Activated CD4-positive, alpha-beta memory T cell treated with anti-CD3 and anti-CD28 coated beads for 36 hours (primary cell): ENCODE results near the gene ZDHHC14. TPM values are rescaled to one million over a fixed set of nuclear protein-coding genes. Genes with fewer than 3 reads are reported as not detected.

ENCODE experiments used
- CTCF ChIA-PET: fragments of 350-600 bp; sonication (Branson Sonifier 250); formaldehyde crosslinking; loops from one replicate; lab custom pipeline; 2021; ENCODE audit warnings: antibody characterized with exemption, inconsistent platforms; lab: Charles Lee
- POLR2A ChIA-PET: fragments of 350-600 bp; sonication (Branson Sonifier 250); formaldehyde crosslinking; loops from one replicate; lab custom pipeline; 2021; ENCODE audit warnings: antibody characterized with exemption; lab: Charles Lee
- DNase-seq: peaks from one replicate; pipeline ENCODE4 v3.0.0-alpha.2; 2020
- H3K27ac Mint-ChIP-seq: one replicate; pipeline ENCODE4 v1.8.0; 2021; ENCODE audit warnings: mixed read lengths
- H3K27me3 Mint-ChIP-seq: one replicate; pipeline ENCODE4 v1.8.0; 2021; ENCODE audit warnings: mixed read lengths
- H3K36me3 Mint-ChIP-seq: one replicate; pipeline ENCODE4 v1.8.0; 2021; ENCODE audit warnings: mixed read lengths
- H3K4me1 Mint-ChIP-seq: one replicate; pipeline ENCODE4 v1.8.0; 2021; ENCODE audit warnings: low read depth, mixed read lengths
- H3K4me3 Mint-ChIP-seq: one replicate; pipeline ENCODE4 v1.8.0; 2021; ENCODE audit warnings: mild to moderate bottlenecking, mixed read lengths
- H3K9me3 Mint-ChIP-seq: one replicate; pipeline ENCODE4 v1.8.0; 2021; ENCODE audit warnings: mixed read lengths
- intact Hi-C: fragments of 100-400 bp; cut with micrococcal nuclease; formaldehyde crosslinking; loops from one replicate; pipeline ENCODE4 v1.15.1; 2023
- total RNA-seq, 2 experiments: library from RNA; stranded (reverse); gene quantifications; one replicate each; pipeline ENCODE4 v1.2.3, GENCODE V29; 2021

The ZDHHC14 gene
- total RNA-seq, 2 experiments from 2014 or later: 1.4 to 2.0 TPM

GRCh38 chr6:157551041-157551832 is 170.2 kb downstream of the ZDHHC14 start:
- intact Hi-C loops: no loop called here
- H3K27ac Mint-ChIP-seq: no peak overlapping the region
- peaks cover 7% of the 10 kb centered on the region for H3K27me3 Mint-ChIP-seq
- H3K4me3 Mint-ChIP-seq: no peak overlapping the region
- CTCF ChIA-PET: no interaction called here
- POLR2A ChIA-PET: no interaction called here
- DNase-seq: no peak
- peaks cover 16% of the 10 kb centered on the region for H3K4me1 Mint-ChIP-seq
- H3K9me3 Mint-ChIP-seq: no peaks in the 10 kb centered on the region
- H3K36me3 Mint-ChIP-seq: peaks cover 4% of the 10 kb centered on the region

GRCh38 chr6:157552081-157552747 is 171.2 kb downstream of the ZDHHC14 start:
- peaks cover 7% of the 10 kb centered on the region for H3K27me3 Mint-ChIP-seq
- POLR2A ChIA-PET: no interaction called here
- H3K4me3 Mint-ChIP-seq: no peak overlapping the region
- peaks cover 16% of the 10 kb centered on the region for H3K4me1 Mint-ChIP-seq
- H3K36me3 Mint-ChIP-seq: peaks cover 2% of the 10 kb centered on the region
- CTCF ChIA-PET: no interaction called here
- intact Hi-C loops: no loop called here
- no peak overlapping the region for H3K27ac Mint-ChIP-seq
- no peaks in the 10 kb centered on the region for H3K9me3 Mint-ChIP-seq
- no peak for DNase-seq

DNA sequence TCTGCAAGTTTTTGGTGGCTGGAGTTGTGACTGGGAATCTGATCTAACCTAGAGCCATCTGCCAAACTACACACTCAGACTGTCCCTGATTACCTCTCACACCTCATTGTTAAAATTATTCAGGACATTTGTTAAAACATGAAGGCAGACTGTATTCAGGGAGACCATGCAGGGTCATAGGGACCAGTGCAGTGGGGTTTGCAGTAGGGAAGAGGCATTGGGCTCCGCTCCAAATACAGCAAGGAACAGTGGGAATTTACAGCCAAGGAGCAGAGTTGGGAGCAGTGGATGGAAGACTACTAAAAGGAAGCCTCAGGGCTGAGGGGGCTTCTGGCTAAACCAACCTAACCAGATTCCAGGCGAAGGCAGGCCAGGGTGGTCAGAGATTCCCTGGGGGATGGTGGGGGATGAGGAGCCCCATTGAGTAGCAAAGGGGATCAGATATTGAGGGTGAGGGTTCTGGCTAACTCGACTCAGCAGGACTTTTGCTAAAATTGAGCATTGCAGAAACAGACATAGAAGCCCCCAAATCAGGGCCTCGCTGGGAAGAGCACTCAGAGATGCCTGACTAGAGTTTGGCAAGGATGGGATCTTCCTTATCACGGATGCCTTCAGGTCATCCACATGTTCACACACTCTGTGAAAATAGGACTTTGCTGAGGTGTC is 172.0 kb downstream of the ZDHHC14 start:
- Mint-ChIP-seq H3K9me3 (no peaks in the 10 kb centered on the region), H3K27ac (no peak overlapping the region), H3K27me3 (peaks cover 7% of the 10 kb centered on the region), H3K36me3 (peaks cover 2% of the 10 kb centered on the region), H3K4me1 (peaks cover 16% of the 10 kb centered on the region), H3K4me3 (no peak overlapping the region)
- no peak for DNase-seq
- POLR2A ChIA-PET: no interaction called here
- CTCF ChIA-PET: no interaction called here
- intact Hi-C loops: no loop called here

DNA sequence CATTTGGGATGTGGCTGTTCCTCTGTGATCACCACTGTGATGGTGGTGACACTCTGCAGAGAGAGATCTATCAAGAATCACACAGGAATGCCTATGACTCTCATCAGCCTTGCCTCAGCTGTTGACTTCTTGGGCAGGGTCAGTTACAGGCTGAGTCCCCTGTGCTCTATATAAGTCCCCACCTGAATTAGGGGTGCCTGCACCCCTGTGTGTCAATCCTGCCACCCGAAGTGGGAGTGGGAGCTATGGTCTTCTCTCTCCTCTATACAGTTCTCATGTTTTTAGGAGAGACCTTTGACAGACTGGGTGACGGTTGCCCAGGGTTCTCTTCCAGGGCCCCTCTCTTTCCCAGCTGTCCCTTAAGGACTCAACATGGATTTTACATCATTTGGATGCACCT is 173.8 kb downstream of the ZDHHC14 start:
- ChIA-PET POLR2A (no interaction called here), CTCF (no interaction called here)
- H3K9me3 Mint-ChIP-seq: no peaks in the 10 kb centered on the region
- H3K27ac Mint-ChIP-seq: no peak overlapping the region
- intact Hi-C loops: no loop called here
- H3K36me3 Mint-ChIP-seq: peaks cover 2% of the 10 kb centered on the region
- no peak overlapping the region for H3K4me3 Mint-ChIP-seq
- no peak for DNase-seq
- H3K4me1 Mint-ChIP-seq: peaks cover 21% of the 10 kb centered on the region
- H3K27me3 Mint-ChIP-seq: peaks cover 7% of the 10 kb centered on the region

DNA sequence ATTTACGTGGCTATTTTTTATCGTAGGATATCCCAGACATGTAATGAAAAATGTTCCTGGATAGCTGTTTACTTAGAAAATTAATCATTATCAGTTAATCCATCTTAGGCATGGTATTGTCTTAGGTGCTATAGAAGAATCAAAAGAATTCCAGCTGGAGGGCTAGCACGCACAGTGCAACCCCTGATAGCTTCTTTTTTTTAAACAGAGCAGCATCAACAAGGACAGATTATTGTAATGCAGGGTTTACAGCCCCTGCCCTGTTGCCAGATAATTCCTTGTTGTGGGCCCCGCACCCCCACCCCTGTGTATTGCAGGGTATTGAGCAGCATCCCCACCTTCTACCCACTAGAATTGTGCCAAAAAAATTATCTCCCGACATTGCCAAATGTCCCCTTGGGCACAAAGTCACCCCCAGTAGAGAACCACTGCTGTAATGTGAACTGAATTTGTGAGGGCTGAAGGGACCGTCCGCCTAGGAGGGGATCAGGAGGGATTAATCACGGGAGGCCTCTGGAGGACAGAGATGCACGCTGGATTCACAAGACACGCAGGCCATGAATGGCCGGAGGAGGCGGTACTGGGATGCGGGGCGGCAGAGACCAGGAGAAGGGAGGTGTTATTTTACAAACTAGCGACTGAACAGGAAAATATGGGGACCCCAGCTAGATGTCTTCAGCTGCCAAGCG is 174.6 kb downstream of the ZDHHC14 start:
- intact Hi-C loops: no loop called here
- H3K4me1 Mint-ChIP-seq: peaks cover 12% of the 10 kb centered on the region
- no peak overlapping the region for H3K4me3 Mint-ChIP-seq
- no peak overlapping the region for H3K27ac Mint-ChIP-seq
- POLR2A ChIA-PET: no interaction called here
- DNase-seq: no peak
- H3K9me3 Mint-ChIP-seq: no peaks in the 10 kb centered on the region
- H3K27me3 Mint-ChIP-seq: peaks cover 5% of the 10 kb centered on the region
- CTCF ChIA-PET: no interaction called here
- H3K36me3 Mint-ChIP-seq: no peaks in the 10 kb centered on the region

DNA sequence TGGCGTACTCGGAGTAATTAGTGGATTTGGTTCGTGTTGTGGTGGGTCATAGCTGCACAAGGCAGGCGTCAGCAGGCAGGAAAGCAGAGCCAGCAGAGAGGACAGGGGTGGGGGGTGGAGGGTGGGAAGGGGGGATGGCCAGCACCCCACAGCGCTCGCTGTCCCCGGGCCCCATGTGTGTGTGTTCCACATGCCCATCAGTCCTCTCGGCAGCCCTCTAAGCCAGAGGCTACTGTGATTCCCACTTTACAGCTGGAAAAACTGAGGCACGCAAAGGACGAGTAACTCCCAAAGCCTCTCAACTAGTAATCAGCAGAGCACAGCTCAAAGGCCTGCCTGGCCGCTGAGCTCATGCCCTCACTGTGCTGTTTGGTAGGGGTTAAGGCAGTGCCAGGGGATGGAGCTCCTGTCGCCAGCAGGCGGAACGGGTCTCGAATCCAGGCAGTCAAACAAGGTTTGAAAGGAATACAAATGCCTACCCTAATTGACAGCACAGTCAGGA is 175.2 kb downstream of the ZDHHC14 start:
- intact Hi-C loops: no loop called here
- CTCF ChIA-PET: no interaction called here

DNA sequence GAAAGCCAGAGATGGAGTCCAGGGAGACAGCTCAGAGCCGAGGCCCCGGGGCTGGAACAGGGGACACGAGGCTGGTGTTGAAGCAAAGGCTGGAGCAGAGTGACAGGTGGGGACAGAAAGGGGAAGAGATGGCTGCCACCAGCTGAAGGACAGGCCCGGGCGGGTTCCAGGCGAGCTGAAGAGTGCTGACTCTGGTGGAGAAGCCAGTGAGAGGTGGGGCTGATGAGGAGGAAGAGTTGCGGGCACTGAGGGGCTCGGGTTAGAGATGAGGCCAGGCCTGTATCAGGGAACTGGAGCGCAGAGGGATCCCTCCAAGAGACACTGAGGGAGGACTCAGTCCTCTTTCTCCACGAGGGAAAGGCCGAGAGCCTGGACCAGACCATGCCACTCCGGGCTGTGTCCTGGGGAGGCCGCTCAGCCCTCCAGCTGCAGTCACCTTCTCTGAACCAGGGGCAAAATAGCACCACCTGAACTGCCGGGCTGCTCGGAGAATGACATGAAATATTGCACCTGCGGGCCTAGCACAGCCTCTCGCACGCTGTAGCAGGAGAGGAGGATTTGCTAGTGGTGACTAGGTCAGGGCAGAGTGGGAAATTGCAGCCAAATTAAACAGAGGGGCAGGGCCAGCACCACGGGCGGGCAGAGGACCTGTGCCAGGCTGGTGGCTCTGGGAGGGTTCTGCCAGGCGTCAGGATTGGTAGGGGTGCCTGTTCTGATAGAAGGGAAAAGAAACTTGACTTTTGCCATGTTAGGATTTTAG is 175.9 kb downstream of the ZDHHC14 start:
- H3K4me3 Mint-ChIP-seq: no peak overlapping the region
- H3K27ac Mint-ChIP-seq: no peak overlapping the region
- intact Hi-C loops: no loop called here
- H3K27me3 Mint-ChIP-seq: peaks cover 3% of the 10 kb centered on the region
- ChIA-PET POLR2A (no interaction called here), CTCF (no interaction called here)
- H3K4me1 Mint-ChIP-seq: peaks cover 8% of the 10 kb centered on the region
- no peaks in the 10 kb centered on the region for H3K36me3 Mint-ChIP-seq
- DNase-seq: no peak
- H3K9me3 Mint-ChIP-seq: no peaks in the 10 kb centered on the region

More for the DNA sequence above, 175.2 kb downstream of the ZDHHC14 start:
- H3K36me3 Mint-ChIP-seq: no peaks in the 10 kb centered on the region
- no peak overlapping the region for H3K27ac Mint-ChIP-seq
- DNase-seq: no peak
- peaks cover 9% of the 10 kb centered on the region for H3K4me1 Mint-ChIP-seq
- no peak overlapping the region for H3K4me3 Mint-ChIP-seq
- no peaks in the 10 kb centered on the region for H3K9me3 Mint-ChIP-seq
- peaks cover 3% of the 10 kb centered on the region for H3K27me3 Mint-ChIP-seq
- POLR2A ChIA-PET: no interaction called here

- no peak for DNase-seq
- ChIA-PET POLR2A (no interaction called here), CTCF (no interaction called here)
- Mint-ChIP-seq H3K4me1 (peaks cover 10% of the 10 kb centered on the region), H3K4me3 (no peak overlapping the region), H3K27ac (no peak overlapping the region), H3K9me3 (no peaks in the 10 kb centered on the region), H3K27me3 (no peaks in the 10 kb centered on the region), H3K36me3 (no peaks in the 10 kb centered on the region)
- intact Hi-C loops: no loop called here
These were observed 176.6 kb downstream of the ZDHHC14 start for GRCh38 chr6:157557559-157557958.

DNA sequence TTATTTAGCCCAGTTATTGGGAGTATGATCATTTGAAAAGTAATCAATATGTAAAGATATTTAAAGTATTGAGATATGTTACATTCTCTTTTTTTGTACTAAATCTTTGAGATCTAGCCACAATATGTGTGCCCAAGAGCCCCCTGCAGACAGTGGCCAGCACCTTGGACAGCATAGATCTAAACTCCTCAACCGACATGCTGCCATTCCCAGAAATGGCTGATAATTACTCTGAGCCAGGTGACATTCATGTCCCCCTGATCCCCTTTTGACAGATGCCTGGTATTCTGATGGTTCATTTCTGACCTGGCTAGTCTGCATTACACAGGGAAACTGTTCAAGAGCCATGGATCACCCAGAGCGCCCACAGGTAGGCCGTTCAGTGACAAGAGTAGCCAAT is 177.1 kb downstream of the ZDHHC14 start:
- H3K9me3 Mint-ChIP-seq: no peaks in the 10 kb centered on the region
- no peak for DNase-seq
- intact Hi-C loops: no loop called here
- H3K36me3 Mint-ChIP-seq: no peaks in the 10 kb centered on the region
- ChIA-PET CTCF (no interaction called here), POLR2A (no interaction called here)
- H3K4me1 Mint-ChIP-seq: peaks cover 10% of the 10 kb centered on the region
- no peak overlapping the region for H3K27ac Mint-ChIP-seq
- H3K4me3 Mint-ChIP-seq: no peak overlapping the region
- no peaks in the 10 kb centered on the region for H3K27me3 Mint-ChIP-seq

DNA sequence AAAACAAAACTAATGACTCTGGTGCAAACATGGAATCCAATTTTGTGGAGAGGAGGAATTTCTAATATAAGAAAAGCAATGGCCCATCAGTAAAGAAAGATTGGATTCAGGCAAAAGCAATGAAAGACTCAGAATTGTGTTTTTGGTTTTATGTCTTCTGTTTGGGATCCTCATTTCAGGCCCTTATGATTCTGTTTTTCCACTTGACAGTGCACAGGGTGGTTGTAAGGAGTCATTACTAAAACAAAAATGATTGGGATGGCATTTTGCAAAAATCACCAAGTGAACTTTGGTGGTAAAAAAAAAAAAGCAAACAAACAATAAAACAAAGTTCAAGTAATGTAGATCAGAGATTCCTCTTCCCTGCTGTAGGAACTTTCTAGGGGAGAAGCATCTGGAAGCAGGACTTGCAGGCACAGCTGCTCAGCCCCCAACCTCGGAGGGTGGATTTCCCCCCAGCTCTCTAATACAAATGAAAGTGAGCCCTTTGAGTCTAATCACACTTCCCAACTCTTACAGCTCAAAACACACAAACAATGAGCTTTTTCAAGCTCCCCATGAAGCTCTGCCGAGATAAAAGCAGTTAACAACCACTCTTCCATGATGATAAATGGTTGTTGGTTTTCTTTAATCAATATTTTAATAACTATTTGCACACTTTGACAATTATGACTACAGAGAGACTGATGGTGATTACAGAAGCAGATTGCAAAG is 177.7 kb downstream of the ZDHHC14 start:
- no peaks in the 10 kb centered on the region for H3K36me3 Mint-ChIP-seq
- H3K4me1 Mint-ChIP-seq: peaks cover 10% of the 10 kb centered on the region
- no peak for DNase-seq
- H3K27ac Mint-ChIP-seq: no peak overlapping the region
- ChIA-PET POLR2A (interaction anchor here (0.6 kb wide), 1 partner anchor 177 kb away, joined by 3 read pairs; no protein-coding TSS in a partner anchor), CTCF (no interaction called here)
- H3K4me3 Mint-ChIP-seq: no peak overlapping the region
- H3K9me3 Mint-ChIP-seq: no peaks in the 10 kb centered on the region
- intact Hi-C loops: no loop called here
- no peaks in the 10 kb centered on the region for H3K27me3 Mint-ChIP-seq

GRCh38 chr6:157559201-157559756 is 178.3 kb downstream of the ZDHHC14 start:
- no peaks in the 10 kb centered on the region for H3K27me3 Mint-ChIP-seq
- no peaks in the 10 kb centered on the region for H3K36me3 Mint-ChIP-seq
- H3K9me3 Mint-ChIP-seq: no peaks in the 10 kb centered on the region
- no peak for DNase-seq
- no peak overlapping the region for H3K4me3 Mint-ChIP-seq
- intact Hi-C loops: no loop called here
- H3K27ac Mint-ChIP-seq: no peak overlapping the region
- H3K4me1 Mint-ChIP-seq: peaks cover 10% of the 10 kb centered on the region
- ChIA-PET POLR2A (interaction anchor here (0.6 kb wide), 1 partner anchor 177 kb away, joined by 3 read pairs; no protein-coding TSS in a partner anchor), CTCF (interaction anchor here (0.7 kb wide), 1 partner anchor 58 kb away, joined by 3 read pairs; no protein-coding TSS in a partner anchor)
